SJSA1 (cell line): ENCODE data around the gene ZNF710. TPM values are rescaled to one million over a fixed set of nuclear protein-coding genes. Genes with fewer than 3 reads are reported as not detected.

Experiments
- DNase-seq, 2 experiments: peaks; one replicate each; pipeline ENCODE4 v3.0.0-alpha.2; 2015 to 2020; ENCODE audit warnings: low spot score in 2 of 2, low read depth in 1 of 2
- H3K27ac ChIP-seq: fragments of 250-450 bp; sonication (Bioruptor Pico); 2 replicates; pipeline ENCODE4 v1.5.1; 2020; ENCODE audit warnings: mild to moderate bottlenecking, moderate library complexity
- H3K27me3 ChIP-seq: fragments of 250-450 bp; sonication (Bioruptor Pico); replicated peaks from 2 replicates; pipeline ENCODE4 v1.5.1; 2020; ENCODE audit warnings: mild to moderate bottlenecking, moderate library complexity
- H3K36me3 ChIP-seq: fragments of 250-450 bp; sonication (Bioruptor Pico); 2 replicates; pipeline ENCODE4 v1.5.1; 2020; ENCODE audit warnings: mild to moderate bottlenecking
- H3K4me1 ChIP-seq: fragments of 250-450 bp; sonication (Bioruptor Pico); replicated peaks from 2 replicates; pipeline ENCODE4 v1.6.1; 2021; ENCODE audit warnings: mild to moderate bottlenecking
- H3K4me3 ChIP-seq: fragments of 250-450 bp; sonication (Bioruptor Pico); 2 replicates; pipeline ENCODE4 v1.5.1; 2020; ENCODE audit warnings: mild to moderate bottlenecking
- H3K9me3 ChIP-seq: fragments of 250-450 bp; sonication (Bioruptor Pico); replicated peaks from 2 replicates; pipeline ENCODE4 v1.5.1; 2020; ENCODE audit warnings: mild to moderate bottlenecking
- total RNA-seq: library from RNA; depleted of rRNA; stranded (reverse); fragments of >200 nt; shearing (Covaris generic); gene quantifications from 2 replicates; pipeline ENCODE4 v1.2.3, GENCODE V29; 2014

The ZNF710 gene
- total RNA-seq, 1 experiment from 2014 or later, result 7.3 TPM

DNA sequence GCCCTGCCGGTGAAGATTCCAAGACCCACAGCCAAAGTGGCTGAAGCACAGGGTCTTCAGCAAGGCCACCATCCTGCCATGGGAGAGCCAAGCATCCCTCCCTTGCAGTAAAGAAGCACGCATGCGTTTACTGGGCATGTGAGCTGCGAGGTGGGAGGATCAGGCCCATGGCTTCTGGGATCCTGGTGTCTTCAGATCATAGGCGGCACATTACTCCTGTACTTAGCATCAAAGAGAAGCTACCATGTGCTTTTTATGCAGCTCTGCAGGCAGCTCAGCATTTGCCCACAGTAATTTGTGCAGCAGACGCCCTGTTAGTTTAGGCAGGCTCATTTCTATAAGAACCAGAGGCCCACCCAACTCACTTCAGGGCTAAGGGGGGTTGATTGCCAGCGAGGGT is 55.4 kb downstream of the ZNF710 start:
- Histone ChIP-seq H3K4me3 (no peak overlapping the region), H3K27me3 (no peaks in the 10 kb centered on the region), H3K27ac (no peak overlapping the region), H3K36me3 (no peaks in the 10 kb centered on the region), H3K9me3 (no peaks in the 10 kb centered on the region), H3K4me1 (no peaks in the 10 kb centered on the region)
- DNase-seq, result no peak

DNA sequence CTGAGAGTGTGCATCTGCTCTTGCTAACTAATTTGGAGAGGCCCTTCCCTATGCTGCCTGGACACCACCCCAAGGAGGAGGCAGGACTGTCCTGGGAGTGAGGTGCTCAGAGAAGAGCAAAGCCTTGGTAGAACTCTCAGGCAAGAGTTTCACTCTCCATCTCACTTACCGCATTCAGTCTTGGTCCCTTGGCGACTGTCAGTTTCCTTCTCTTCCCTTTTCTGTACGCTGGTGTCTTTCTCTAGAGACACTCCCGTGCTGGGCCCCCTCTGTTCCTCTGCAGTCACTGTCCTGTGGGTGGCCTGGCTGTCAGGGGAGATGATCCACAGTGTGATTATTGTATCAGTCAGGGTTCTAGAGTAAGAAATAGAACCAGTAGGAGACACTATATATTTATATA is 57.2 kb downstream of the ZNF710 start:
- H3K4me3 ChIP-seq, result no peak overlapping the region
- H3K27me3 ChIP-seq, result no peaks in the 10 kb centered on the region
- H3K36me3 ChIP-seq, result no peaks in the 10 kb centered on the region
- no peak overlapping the region for H3K27ac ChIP-seq
- H3K4me1 ChIP-seq, result no peaks in the 10 kb centered on the region
- H3K9me3 ChIP-seq, result no peaks in the 10 kb centered on the region
- no peak for DNase-seq

DNA sequence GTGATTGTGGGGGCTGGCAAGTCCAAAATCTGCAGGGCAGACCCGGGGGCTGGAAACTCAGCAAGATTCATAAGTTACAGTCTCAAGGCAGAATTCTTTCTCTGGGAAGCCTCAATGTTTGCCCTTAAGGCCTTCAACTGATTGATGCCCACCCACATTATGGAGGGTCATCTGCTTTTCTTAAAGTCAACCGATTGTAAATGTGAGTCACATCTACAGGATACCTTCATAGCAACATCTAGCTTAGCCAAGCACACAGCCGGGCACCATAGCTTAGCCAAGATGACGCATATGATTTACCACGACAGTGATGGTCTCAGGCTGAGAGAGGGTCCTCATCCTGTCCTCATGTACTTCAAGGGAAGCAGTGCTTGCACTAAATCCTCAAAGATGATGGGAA is 57.7 kb downstream of the ZNF710 start:
- DNase-seq, result no peak
- H3K27ac ChIP-seq, result no peak overlapping the region
- H3K36me3 ChIP-seq, result no peaks in the 10 kb centered on the region
- H3K9me3 ChIP-seq, result no peaks in the 10 kb centered on the region
- no peak overlapping the region for H3K4me3 ChIP-seq
- H3K27me3 ChIP-seq, result no peaks in the 10 kb centered on the region
- H3K4me1 ChIP-seq, result no peaks in the 10 kb centered on the region

DNA sequence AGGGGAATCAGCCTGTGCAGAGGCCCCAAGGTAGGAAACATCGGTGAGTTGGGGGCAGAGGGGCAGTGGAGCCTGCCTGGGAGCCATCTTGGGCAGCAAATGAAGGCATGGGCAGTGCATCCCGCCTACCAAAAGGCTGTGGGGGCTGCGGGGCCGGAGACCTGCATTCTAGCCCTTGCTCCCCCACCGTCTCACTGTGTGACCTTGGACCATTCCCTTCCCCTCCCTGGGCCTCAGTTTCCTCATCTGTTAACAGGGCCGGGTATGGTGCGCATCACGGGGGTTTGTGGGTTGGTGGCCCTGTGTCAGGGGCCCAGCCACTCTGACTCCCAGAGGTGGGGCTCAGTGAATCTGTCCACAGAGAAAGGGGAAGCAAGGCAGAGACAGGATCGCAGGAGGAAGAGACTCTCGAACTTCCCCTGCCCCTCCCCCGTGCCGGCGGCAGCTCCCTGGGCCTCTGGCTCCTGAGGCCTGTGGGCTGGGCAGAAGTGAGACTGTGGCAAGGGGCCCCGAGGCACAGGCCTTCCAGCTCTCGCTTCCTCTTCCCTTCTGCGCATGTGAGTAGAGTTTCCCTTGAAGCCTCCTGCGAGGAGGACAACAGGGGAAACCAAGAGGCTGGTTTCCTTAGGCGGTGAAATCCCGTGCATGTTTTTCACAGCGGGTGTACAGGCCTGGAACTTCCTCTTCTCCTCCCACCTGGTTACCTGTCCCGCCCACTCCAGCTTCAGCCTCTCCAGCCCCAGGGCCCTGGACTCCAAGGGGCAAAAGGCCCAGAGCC is 58.3 kb downstream of the ZNF710 start:
- Histone ChIP-seq H3K27ac (no peak overlapping the region), H3K36me3 (no peaks in the 10 kb centered on the region), H3K9me3 (no peaks in the 10 kb centered on the region), H3K27me3 (no peaks in the 10 kb centered on the region), H3K4me3 (no peak overlapping the region), H3K4me1 (no peaks in the 10 kb centered on the region)
- DNase-seq, result no peak

DNA sequence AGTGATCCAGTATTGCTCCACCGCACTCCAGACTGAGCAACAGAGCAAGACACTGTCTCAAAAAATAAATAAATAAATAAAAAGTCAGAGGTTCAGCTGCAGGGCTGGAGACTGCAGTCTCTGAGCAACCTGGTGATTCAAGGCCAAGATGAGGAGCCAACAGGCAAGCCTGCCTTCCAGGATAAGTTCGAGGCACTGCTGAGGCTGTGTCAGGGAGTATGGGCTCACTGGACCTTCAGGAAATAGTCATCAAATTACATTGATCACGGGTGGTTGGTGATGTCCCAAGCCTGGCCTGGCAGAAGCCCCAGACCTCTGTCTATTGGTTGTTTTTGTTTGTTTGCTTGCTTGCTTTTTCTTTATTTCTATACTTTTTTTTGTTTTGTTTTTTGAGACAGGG is 59.7 kb downstream of the ZNF710 start:
- no peak overlapping the region for H3K27ac ChIP-seq
- H3K27me3 ChIP-seq, result no peaks in the 10 kb centered on the region
- H3K4me1 ChIP-seq, result no peaks in the 10 kb centered on the region
- H3K4me3 ChIP-seq, result no peak overlapping the region
- no peaks in the 10 kb centered on the region for H3K36me3 ChIP-seq
- DNase-seq, result no peak
- no peaks in the 10 kb centered on the region for H3K9me3 ChIP-seq

DNA sequence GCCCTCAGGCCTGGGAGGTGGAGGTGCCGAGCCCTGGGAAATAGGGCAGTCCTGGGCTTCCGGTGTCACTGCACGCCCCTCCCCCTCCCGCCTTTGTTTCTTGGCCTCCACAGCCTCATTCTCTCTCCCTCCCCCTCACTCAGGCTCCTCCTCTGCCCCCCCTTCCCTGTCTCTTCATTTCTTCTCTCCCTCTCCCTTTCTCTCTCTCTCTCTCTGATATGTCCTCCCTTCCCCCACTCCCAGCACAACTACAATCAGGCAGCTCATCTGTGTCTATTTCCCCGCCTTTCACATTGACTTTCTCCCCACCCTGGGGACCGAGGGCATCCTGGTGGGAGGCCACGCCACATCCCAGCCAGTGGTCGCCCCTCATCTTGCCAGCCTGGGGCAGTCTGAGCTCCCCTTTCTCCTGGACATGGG is 60.9 kb downstream of the ZNF710 start:
- H3K27me3 ChIP-seq, result no peaks in the 10 kb centered on the region
- no peak overlapping the region for H3K4me3 ChIP-seq
- no peak for DNase-seq
- no peaks in the 10 kb centered on the region for H3K4me1 ChIP-seq
- no peaks in the 10 kb centered on the region for H3K36me3 ChIP-seq
- no peaks in the 10 kb centered on the region for H3K9me3 ChIP-seq
- H3K27ac ChIP-seq, result no peak overlapping the region

DNA sequence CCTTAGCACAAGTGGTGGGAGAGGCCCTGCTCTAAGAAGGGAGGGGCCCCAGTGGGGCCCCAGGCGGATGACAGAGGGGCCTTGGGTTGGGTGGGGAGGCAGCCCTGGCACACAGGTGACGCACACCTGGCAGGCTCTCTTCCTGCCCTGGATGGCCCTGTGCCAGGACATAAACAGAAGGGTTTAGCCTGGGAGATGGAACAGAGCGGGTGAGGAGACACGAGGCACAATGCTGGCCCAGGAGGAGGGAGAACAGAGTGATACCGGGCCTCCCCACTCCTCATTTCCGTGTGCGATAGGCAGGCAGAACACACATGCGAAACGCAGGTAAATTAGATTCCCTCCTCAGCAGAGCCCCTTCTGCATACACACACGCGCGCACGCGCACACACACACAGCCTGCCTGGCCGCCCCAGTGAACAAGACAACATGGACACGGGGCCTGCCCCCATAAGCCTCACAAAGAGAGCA is 61.4 kb downstream of the ZNF710 start:
- Histone ChIP-seq H3K36me3 (no peaks in the 10 kb centered on the region), H3K27me3 (no peaks in the 10 kb centered on the region), H3K4me1 (no peaks in the 10 kb centered on the region), H3K27ac (no peak overlapping the region), H3K4me3 (no peak overlapping the region), H3K9me3 (no peaks in the 10 kb centered on the region)
- no peak for DNase-seq

DNA sequence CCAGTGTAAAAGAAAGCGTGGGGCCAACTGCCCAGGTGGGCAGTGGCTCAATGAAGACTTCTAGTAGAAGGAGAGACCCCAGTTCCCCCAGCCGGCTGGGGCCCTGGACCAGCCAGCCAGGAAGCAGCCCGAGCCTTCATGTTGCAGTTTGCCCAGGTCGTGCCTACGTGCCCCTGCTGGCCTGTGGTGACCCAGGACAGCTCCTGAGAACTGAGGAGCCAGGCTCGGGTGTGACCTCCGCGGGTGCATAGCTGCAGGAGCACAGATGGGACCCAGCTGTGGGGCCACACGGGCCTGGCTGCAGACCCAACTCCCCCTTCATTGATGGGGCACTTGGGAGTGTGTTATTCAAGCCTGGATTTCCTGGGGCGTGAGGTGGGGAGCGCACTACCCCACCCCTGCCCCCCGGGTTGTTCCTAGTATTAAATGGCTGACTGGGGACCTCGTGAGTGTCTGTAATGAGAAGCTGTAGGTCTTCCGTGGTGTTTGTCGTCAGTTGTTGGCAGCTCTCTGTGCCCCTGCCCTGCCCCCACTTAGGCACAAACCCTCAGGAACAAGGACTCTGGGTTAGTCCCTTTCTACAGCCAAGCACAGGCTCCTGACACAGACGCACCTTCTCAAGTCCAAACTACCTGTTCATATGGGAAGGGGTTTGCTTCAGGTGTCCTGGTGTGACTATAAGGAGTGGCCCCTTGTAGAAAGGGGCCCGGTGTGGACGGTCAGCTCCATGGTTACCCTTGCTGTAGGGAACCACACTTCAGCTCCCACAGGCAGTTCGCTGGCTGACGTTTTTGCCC is 62.0 kb downstream of the ZNF710 start:
- Histone ChIP-seq H3K36me3 (no peaks in the 10 kb centered on the region; the same call in 1 of the 2 replicates), H3K27me3 (no peaks in the 10 kb centered on the region), H3K9me3 (no peaks in the 10 kb centered on the region), H3K27ac (no peak overlapping the region), H3K4me1 (no peaks in the 10 kb centered on the region), H3K4me3 (no peak overlapping the region)
- no peak for DNase-seq

DNA sequence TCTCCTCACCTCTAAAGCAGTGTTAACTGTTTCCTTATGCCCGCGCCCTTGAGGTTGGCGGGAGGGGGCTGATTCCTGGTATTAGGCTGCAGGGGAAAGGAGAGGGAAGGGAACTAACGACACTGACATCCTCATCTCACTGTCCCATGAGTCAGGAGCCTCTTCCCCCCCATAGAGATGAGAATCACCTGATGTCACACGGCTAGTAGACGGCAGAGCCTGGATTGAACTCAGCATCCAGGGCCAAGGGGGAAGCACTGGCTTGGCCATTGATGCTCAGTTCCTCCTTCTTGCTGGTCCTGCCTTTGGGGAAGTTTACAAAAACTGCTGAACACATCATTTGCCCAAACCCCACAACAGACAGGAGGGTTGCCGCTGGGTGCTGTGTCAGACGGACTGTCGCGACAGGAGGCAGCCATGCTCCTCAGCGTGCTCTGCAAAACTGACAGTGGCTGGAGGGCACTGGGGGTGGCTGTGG is 62.7 kb downstream of the ZNF710 start:
- no peaks in the 10 kb centered on the region for H3K9me3 ChIP-seq
- H3K4me3 ChIP-seq, result no peak overlapping the region
- H3K36me3 ChIP-seq, result no peaks in the 10 kb centered on the region; the same call in 1 of the 2 replicates
- no peak overlapping the region for H3K27ac ChIP-seq
- no peaks in the 10 kb centered on the region for H3K27me3 ChIP-seq
- H3K4me1 ChIP-seq, result no peaks in the 10 kb centered on the region
- no peak for DNase-seq

DNA sequence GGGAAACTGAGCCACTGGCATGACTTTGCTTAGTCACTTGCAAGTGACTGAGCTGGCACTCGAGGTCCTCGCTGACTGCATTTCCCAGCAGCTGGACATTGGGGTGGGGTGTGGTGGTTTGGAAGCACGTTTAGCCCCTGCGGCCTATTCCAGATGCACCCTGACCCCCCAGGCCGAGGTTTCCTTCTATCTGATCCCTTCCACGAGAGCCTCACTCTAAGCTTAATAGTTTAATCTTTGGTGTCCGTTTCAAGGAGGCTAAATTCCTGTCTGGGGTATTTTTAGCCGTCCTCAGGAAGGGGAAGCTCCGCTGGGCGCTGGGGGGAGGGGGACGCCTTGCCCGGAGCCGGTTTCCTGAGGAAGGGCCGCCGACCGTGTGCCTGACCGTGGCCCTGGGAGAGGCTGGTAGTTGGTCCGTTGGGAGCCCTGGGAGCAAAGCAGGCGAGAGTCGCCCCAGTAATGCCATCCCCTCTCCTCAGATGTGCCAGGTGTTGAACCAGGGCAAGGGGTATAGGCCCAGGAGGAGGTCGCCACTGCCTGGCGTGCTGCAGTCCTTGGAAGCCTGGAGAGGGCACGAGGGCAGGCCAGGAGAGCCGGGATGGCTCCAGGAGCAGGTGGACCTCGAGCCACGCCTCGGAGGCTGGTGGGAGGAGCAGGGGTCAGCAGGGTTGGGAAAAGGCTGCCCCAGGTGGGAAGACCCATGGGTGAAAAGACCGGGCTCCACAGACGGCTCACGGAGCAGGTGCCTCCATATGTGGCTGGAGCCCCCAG is 64.0 kb downstream of the ZNF710 start:
- no peaks in the 10 kb centered on the region for H3K9me3 ChIP-seq
- no peaks in the 10 kb centered on the region for H3K4me1 ChIP-seq
- no peaks in the 10 kb centered on the region; the same call in 1 of the 2 replicates for H3K36me3 ChIP-seq
- DNase-seq, result no peak
- no peaks in the 10 kb centered on the region for H3K27me3 ChIP-seq
- no peak overlapping the region for H3K4me3 ChIP-seq
- no peak overlapping the region for H3K27ac ChIP-seq

DNA sequence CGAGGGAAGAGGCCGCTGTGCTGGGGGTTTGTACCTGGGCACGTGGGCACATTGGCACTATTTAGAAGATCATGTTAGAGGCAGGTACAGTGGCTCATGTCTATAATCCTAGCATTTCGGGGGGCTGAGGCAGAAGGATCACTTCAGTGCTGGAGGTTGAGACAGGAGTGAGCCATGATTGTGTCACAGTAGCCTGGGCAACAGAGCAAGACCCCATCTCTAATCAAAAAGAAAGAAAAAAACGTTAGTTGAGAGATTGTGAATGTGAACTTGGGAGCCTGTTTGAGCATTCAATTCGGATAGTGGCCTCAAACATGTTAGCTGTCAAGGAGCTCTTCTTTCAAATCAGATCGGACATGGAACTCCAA is 64.5 kb downstream of the ZNF710 start:
- H3K27me3 ChIP-seq, result no peaks in the 10 kb centered on the region

DNA sequence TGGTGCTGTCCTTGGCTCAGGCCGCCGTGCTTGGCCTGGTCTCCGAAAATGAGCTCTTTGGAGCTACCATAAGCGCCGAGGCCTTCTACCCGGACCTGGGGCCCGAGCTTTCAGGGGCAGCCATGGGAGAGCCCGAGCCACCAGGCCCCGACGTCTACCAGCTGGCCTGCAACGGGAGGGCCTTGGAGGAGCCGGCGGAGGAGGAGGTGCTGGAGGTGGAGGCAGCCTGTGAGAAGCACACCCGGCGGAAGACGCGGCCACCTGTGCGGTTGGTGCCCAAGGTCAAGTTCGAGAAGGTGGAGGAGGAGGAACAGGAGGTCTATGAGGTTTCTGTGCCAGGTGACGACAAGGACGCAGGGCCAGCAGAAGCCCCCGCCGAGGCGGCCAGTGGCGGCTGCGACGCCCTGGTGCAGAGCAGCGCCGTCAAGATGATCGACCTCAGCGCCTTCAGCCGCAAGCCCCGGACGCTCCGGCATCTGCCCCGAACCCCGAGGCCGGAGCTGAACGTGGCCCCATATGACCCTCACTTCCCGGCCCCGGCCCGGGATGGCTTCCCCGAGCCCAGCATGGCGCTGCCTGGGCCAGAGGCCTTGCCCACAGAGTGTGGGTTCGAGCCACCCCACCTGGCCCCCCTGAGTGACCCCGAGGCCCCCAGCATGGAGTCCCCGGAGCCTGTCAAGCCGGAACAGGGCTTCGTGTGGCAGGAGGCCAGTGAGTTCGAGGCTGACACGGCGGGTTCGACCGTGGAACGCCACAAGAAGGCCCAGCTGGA is 66.2 kb downstream of the ZNF710 start:
- DNase-seq, result no peak
- no peaks in the 10 kb centered on the region for H3K9me3 ChIP-seq

More for the DNA sequence above, 64.5 kb downstream of the ZNF710 start:
- H3K9me3 ChIP-seq, result no peaks in the 10 kb centered on the region
- no peaks in the 10 kb centered on the region for H3K4me1 ChIP-seq
- no peak overlapping the region for H3K27ac ChIP-seq
- H3K4me3 ChIP-seq, result no peak overlapping the region
- DNase-seq, result no peak
- H3K36me3 ChIP-seq, result no peaks in the 10 kb centered on the region; the same call in 1 of the 2 replicates

More for the DNA sequence above, 66.2 kb downstream of the ZNF710 start:
- Histone ChIP-seq H3K4me1 (no peaks in the 10 kb centered on the region), H3K36me3 (no peaks in the 10 kb centered on the region; the same call in 1 of the 2 replicates), H3K27me3 (no peaks in the 10 kb centered on the region), H3K4me3 (no peak overlapping the region), H3K27ac (no peak overlapping the region)
